HG02678 (cell line): ENCODE results near the gene MBOAT1.
"Not testable (repeated sequence)": the region's sequence is repeated elsewhere in the genome, so short reads cannot be mapped to it uniquely, and the experiment has no call there.

Source experiments
- ATAC-seq: cut with Tn5 transposase; IDR thresholded peaks from one replicate; pipeline ENCODE4 v1.9.1; 2021; ENCODE audit warnings: mild to moderate bottlenecking, moderate library complexity; ENCODE audit not compliant: unreplicated experiment

MBOAT1 gene

GRCh38 chr6:20203561-20204511 is 8.4 kb downstream of the MBOAT1 start:
- ATAC-seq = no peak

- ATAC-seq = no peak
Observed at GRCh38 chr6:20202699-20203302, 9.5 kb downstream of the MBOAT1 start.

- ATAC-seq = peak; percentile 33
Observed at GRCh38 chr6:20202324-20202658, 10.0 kb downstream of the MBOAT1 start.

GRCh38 chr6:20200761-20201630 is 11.3 kb downstream of the MBOAT1 start:
- ATAC-seq = no peak

GRCh38 chr6:20198775-20199174 is 13.5 kb downstream of the MBOAT1 start:
- ATAC-seq = no peak

- ATAC-seq = no peak
Observed at GRCh38 chr6:20198156-20198774, 14.0 kb downstream of the MBOAT1 start.

- ATAC-seq = no peak
Observed at GRCh38 chr6:20197251-20197650, 15.0 kb downstream of the MBOAT1 start.

GRCh38 chr6:20192625-20193024 is 19.6 kb downstream of the MBOAT1 start:
- no peak for ATAC-seq

GRCh38 chr6:20191992-20192391 is 20.3 kb downstream of the MBOAT1 start:
- ATAC-seq = no peak

- no peak for ATAC-seq
Observed at GRCh38 chr6:20188630-20189075, 23.6 kb downstream of the MBOAT1 start.

GRCh38 chr6:20186981-20187380 is 25.3 kb downstream of the MBOAT1 start:
- no peak for ATAC-seq

GRCh38 chr6:20183706-20184105 is 28.6 kb downstream of the MBOAT1 start:
- ATAC-seq = no peak

- ATAC-seq = no peak
Observed at GRCh38 chr6:20182926-20183521, 29.2 kb downstream of the MBOAT1 start.

GRCh38 chr6:20182069-20182468 is 30.2 kb downstream of the MBOAT1 start:
- ATAC-seq = no peak

- peak; percentile 76 for ATAC-seq
Observed at GRCh38 chr6:20180935-20181334, 31.3 kb downstream of the MBOAT1 start.

GRCh38 chr6:20179287-20180045 is 32.8 kb downstream of the MBOAT1 start:
- not testable (repeated sequence) for ATAC-seq

- no peak for ATAC-seq
Observed at GRCh38 chr6:20178327-20178726, 33.9 kb downstream of the MBOAT1 start.

GRCh38 chr6:20175810-20176410 is 36.4 kb downstream of the MBOAT1 start:
- ATAC-seq = no peak
